ENCODE measurements around the gene NPTXR.

DNA sequence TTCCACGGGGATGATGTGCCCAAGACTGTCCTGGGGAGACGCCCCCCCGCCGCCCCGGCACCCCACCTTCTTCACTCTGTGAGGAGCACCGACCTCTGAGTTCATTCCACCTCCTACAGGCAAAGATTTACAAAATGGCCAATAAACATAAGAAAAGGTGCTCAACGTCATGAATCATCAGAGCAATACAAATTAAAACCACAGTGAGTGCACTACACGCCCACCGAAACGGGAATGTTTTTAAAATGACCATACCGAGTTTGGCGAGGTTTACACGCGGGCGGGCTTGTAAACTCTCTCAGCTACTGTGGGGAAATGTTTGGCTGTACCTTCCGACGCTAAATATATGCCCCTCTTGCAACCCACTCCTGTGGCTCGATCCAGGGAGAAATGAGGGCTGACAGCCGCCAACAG, 7.9 kb downstream of the NPTXR start:
- TF ChIP-seq, protein P1, sequence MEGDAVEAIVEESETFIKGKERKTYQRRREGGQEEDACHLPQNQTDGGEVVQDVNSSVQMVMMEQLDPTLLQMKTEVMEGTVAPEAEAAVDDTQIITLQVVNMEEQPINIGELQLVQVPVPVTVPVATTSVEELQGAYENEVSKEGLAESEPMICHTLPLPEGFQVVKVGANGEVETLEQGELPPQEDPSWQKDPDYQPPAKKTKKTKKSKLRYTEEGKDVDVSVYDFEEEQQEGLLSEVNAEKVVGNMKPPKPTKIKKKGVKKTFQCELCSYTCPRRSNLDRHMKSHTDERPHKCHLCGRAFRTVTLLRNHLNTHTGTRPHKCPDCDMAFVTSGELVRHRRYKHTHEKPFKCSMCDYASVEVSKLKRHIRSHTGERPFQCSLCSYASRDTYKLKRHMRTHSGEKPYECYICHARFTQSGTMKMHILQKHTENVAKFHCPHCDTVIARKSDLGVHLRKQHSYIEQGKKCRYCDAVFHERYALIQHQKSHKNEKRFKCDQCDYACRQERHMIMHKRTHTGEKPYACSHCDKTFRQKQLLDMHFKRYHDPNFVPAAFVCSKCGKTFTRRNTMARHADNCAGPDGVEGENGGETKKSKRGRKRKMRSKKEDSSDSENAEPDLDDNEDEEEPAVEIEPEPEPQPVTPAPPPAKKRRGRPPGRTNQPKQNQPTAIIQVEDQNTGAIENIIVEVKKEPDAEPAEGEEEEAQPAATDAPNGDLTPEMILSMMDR (IDR thresholded peaks at IDR 0.05; ENCODE audit: low read depth, low read length, poor library complexity, severe bottlenecking), result no peak
- no peak for TF ChIP-seq EZH2phosphoT487 (IDR thresholded peaks at IDR 0.05; ENCODE audit: borderline replicate concordance, low read length)
